ENCODE data around the gene C2CD2. TPM values are rescaled to one million over a fixed set of nuclear protein-coding genes. Genes with fewer than 3 reads are reported as not detected.

C2CD2 gene
- total RNA-seq, 1 donor from 2014 or later, result 45.0 TPM

GRCh38 chr21:41919666-41920398 is 34.0 kb downstream of the C2CD2 start:
- no peak for DNase-seq (ENCODE audit: low spot score in 2 of 2)
- Histone ChIP-seq H3K27me3 (no peaks in the 10 kb centered on the region), H3K4me3 (no peak overlapping the region), H3K4me1 (peaks cover 0 to 15% of the 10 kb centered on the region in 2 donors), H3K27ac (no peak overlapping the region), H3K9me3 (no peaks in the 10 kb centered on the region), H3K36me3 (peaks cover 29 to 38% of the 10 kb centered on the region in 2 donors)
- intact Hi-C loops (cut with DNase I), result loop anchor here (5.0 to 10.0 kb wide), 4 partner anchors 43 to 197 kb away; partner anchors contain the start of gene PRDM15
- no peak for TF ChIP-seq CTCF (IDR thresholded peaks at IDR 0.05)

GRCh38 chr21:41918561-41919358 is 35.1 kb downstream of the C2CD2 start:
- H3K27ac ChIP-seq, result no peak overlapping the region
- H3K27me3 ChIP-seq, result no peaks in the 10 kb centered on the region
- DNase-seq (ENCODE audit: low spot score in 2 of 2), result no peak
- no peak for TF ChIP-seq CTCF (IDR thresholded peaks at IDR 0.05)
- H3K36me3 ChIP-seq, result peaks cover 39 to 48% of the 10 kb centered on the region in 2 donors
- intact Hi-C loops (cut with DNase I), result no loop called here
- H3K9me3 ChIP-seq, result no peaks in the 10 kb centered on the region
- H3K4me1 ChIP-seq, result peaks cover 0 to 11% of the 10 kb centered on the region in 2 donors
- H3K4me3 ChIP-seq, result no peak overlapping the region

- H3K4me3 ChIP-seq, result no peak overlapping the region
- no peaks in the 10 kb centered on the region for H3K27me3 ChIP-seq
- no peak for TF ChIP-seq CTCF (IDR thresholded peaks at IDR 0.05)
- H3K36me3 ChIP-seq, result peaks cover 46 to 60% of the 10 kb centered on the region in 2 donors
- no peak for DNase-seq (ENCODE audit: low spot score in 2 of 2)
- H3K4me1 ChIP-seq, result peaks cover 0 to 2% of the 10 kb centered on the region in 2 donors
- H3K9me3 ChIP-seq, result no peaks in the 10 kb centered on the region
- H3K27ac ChIP-seq, result no peak overlapping the region
- intact Hi-C loops (cut with DNase I), result no loop called here
Observed at GRCh38 chr21:41917531-41917930, 36.3 kb downstream of the C2CD2 start.

GRCh38 chr21:41916888-41917433 is 36.9 kb downstream of the C2CD2 start:
- Histone ChIP-seq H3K36me3 (peaks cover 50 to 64% of the 10 kb centered on the region in 2 donors), H3K9me3 (no peaks in the 10 kb centered on the region), H3K27me3 (no peaks in the 10 kb centered on the region), H3K4me1 (no peaks in the 10 kb centered on the region), H3K27ac (no peak overlapping the region), H3K4me3 (no peak overlapping the region)
- no peak for DNase-seq (ENCODE audit: low spot score in 2 of 2)
- no peak for TF ChIP-seq CTCF (IDR thresholded peaks at IDR 0.05)
- intact Hi-C loops (cut with DNase I), result no loop called here

- intact Hi-C loops (cut with DNase I), result no loop called here
- peaks cover 64 to 84% of the 10 kb centered on the region in 2 donors for H3K36me3 ChIP-seq
- H3K27ac ChIP-seq, result no peak overlapping the region
- H3K4me3 ChIP-seq, result no peak overlapping the region
- no peaks in the 10 kb centered on the region for H3K4me1 ChIP-seq
- no peak for TF ChIP-seq CTCF (IDR thresholded peaks at IDR 0.05)
- DNase-seq (ENCODE audit: low spot score in 2 of 2), result no peak
- H3K27me3 ChIP-seq, result no peaks in the 10 kb centered on the region
- H3K9me3 ChIP-seq, result no peaks in the 10 kb centered on the region
Observed at GRCh38 chr21:41914965-41915364, 38.9 kb downstream of the C2CD2 start.

Measured in ascending aorta (tissue), 2 donors.